Activated CD4-positive, alpha-beta T cell treated with anti-CD3 and anti-CD28 coated beads, Interleukin-2, amount 50 U/mL, for 1 hour (primary cell): ENCODE measurements around the gene ERCC6L.

ENCODE experiments used
- DNase-seq: peaks from one replicate; pipeline ENCODE4 v3.0.0-alpha.2; 2020

Gene ERCC6L

DNA sequence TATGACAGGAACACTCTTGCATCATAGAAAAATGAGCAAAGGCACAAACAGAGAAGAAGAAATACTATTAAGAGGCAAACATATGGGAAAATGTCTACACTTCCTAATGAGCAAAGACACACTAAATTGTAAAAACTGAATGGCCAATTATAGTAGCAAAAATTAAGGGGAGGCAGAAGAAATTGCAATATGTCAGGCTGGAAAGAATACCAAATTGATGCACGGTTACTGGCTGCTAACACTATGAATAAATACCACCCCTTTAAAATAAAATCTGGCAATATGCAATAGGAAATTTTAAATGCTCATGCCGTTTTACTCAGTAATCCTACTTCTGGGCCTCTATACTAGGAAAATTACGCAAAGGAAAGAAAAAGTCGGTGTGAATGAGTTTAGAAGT, 73.3 kb downstream of the ERCC6L start:
- DNase-seq = no peak

DNA sequence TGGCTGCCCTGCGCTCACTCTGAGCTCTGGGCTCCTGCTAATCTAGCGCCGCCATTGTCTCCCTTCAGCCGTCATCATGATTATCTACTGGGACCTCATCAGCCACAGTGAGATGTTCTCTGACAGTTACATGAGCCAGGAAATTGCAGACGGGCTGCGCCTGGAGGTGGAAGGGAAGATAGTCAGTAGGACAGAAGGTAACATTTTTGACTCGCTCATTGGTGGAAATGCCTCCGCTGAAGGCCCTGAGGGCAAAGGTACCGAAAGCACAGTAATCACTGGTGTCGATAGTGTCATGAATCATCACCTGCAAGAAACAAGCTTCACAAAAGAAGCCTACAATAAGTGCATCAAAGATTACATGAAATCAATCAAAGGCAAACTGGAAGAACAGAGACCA, 79.1 kb downstream of the ERCC6L start:
- no peak for DNase-seq

DNA sequence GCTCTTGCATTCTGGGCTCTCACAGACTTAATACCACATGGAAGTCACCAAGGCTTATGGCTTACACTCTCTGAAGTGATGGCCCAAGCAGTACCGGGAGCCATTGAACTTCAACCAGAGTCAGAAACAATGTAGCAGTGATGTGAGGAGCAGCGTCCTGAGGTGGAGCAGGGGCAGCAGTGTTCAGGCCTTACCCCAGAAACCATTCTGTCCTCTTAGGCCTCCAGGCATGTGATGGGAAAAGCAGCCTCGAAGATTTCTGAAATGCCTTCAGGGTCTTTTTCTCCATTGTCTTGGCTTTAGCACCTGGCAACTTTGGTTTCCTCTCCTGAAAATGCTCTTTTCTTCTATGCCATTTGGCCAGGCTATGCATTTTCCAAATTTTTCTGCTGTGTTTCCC, 80.1 kb downstream of the ERCC6L start:
- DNase-seq = no peak
